Measurements from ENCODE around the gene EZR.
"Not testable (repeated sequence)": the region's sequence is repeated elsewhere in the genome, so short reads cannot be mapped to it uniquely, and the experiment has no call there.

The EZR gene

DNA sequence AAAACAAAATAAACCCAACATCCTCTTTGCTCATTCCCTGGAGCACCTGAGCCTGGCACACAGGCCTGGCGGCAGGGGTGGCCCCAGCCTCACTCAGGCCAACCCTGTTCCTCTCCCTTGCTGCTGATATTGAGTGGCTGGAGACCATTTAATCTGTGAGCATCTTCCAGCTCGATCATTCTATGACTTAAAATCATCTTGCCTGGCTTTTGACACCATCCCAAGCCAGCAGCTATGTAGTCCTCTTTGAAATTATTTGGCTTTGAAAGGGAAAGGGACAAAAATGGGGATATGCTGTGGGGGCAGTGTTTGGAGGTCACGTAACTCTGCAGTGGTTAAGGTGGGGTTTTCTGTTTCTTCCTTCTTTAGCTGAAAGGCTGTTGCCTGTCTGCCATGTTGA is 22.8 kb downstream of the EZR start:
- DNase-seq, result no peak

DNA sequence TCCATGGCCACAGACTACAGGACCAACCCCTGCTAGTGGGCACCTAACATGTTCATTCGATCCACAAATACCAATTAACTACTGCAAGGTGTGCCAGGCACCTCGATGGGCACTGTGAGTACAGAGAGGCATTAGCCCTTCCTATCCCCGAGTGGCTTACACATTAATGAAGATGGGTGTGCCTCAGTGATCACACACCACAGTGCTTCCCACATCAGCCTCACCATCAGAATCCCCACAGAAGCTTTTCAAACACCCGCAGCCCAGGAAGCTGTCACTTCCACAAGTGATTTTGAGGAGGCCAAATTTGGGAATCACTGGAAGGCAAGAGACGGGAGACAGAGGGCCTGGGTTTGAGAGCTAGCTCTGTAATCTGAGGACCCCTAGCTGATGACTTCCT is 23.7 kb downstream of the EZR start:
- DNase-seq, result no peak

DNA sequence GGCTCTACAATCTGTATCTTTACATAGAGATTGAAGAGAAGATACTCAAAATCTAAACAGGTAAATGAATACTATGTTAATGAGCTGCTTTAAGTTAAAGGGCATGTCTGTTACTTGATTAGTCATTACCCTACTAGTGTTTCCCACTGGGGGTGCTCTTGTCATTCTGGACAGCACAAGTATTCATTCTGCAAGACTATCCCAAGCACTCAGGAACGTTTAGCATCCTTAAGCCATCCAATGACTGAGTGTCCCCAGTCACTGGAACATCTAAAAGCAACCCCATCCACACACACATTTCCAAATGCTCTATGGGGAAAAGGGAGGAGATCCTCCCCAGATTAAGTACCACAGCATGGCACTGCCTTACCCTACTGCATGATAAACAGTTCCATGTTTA is 25.7 kb downstream of the EZR start:
- no peak for DNase-seq

DNA sequence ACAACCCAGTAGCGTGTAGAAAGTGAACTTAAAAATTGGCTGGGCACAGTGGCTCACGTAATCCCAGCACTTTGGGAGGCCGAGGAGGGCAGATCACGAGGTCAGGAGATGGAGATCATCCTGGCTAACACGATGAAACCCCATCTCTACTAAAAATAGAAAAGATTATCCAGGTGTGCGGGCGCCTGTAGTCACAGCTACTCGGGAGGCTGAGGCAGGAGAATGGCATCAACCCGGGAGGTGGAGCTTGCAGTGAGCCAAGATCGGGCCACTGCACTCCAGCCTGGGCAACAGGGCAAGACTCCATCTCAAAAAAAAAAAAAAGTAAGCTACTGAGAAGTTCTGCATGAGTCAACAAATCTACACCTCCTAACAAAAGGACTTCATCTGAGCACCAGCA is 26.7 kb downstream of the EZR start:
- not testable (repeated sequence) for DNase-seq

DNA sequence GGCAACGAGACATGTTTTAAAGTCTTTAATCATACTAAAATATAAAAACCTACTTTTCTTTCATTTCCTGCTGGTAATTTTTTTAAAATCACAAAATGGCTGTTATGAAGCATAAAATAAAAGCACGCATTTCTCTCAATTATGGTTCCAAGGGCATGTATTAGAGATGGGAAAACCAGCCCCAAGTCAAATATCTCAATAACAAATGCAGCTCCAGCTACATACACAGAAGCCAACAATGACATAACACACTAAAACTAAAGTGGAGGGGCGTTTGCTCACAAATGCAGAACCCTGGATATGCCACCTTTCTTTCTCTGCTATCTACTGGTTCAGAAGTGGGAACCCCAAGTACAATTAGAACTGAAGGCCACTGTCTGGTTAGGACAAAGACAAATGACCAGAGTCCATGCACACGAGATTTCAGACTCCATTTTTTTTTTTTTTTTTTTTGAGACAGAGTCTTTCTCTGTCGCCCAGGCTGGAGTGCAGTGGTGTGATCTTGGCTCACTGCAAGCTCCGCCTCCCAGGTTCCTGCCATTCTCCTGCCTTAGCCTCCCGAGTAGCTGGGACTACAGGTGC is 27.8 kb downstream of the EZR start:
- DNase-seq, result no peak

DNA sequence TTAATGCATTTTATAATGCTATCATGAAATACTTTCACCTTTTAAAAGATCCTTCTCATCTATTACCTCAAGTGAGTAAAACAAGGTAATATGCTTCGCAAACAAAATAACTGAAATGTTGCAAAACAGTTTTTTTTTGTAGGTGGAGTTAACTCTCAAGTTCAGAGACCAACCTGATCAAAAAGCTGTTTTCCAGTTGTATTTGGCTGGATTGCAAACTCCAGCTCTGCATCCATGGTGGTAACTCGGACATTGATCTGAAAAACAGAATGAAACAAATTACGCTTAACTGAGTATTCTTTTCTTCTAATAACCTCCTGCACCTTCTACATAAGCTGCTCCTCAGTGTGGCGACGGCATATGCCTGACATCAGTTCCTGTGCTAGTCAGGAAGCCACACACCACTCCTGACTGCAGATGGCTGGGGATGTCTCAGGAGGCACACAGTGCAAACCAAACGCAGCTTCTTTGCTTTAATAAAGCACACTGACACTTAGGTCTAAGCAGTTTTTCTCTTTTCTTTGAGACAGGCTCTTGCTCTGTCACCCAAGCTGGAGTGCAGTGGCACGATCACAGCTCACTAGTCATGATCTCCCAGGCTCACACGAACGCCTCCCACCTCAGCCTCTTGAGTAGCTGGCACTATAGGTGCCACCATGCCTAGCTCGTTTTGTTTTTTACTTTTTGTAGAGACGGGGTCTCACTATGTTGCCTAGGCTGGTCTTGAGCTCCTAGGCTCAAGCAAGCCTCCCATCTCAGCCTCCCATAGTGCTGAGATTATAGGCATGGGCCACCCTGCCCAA is 29.9 kb downstream of the EZR start:
- DNase-seq, result no peak

DNA sequence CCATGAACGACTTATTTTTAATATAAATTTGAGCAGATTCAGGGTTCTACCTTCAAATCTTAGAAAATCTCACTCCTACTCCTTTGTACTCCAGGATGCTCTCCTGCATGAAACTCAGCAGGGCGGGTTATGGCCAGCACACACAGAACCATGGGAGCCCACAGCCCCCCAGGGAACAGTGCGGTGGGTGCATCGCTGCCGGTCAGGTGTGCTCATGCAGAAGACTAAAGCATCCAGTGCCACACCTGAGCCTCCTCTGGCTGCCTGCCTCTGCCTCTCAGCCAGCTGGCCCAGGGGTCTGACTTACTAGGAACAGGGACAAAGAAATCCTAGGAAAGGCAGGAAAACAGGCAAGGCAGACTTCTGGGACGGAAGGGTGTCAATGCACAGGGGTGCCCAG is 31.8 kb downstream of the EZR start:
- DNase-seq, result no peak

DNA sequence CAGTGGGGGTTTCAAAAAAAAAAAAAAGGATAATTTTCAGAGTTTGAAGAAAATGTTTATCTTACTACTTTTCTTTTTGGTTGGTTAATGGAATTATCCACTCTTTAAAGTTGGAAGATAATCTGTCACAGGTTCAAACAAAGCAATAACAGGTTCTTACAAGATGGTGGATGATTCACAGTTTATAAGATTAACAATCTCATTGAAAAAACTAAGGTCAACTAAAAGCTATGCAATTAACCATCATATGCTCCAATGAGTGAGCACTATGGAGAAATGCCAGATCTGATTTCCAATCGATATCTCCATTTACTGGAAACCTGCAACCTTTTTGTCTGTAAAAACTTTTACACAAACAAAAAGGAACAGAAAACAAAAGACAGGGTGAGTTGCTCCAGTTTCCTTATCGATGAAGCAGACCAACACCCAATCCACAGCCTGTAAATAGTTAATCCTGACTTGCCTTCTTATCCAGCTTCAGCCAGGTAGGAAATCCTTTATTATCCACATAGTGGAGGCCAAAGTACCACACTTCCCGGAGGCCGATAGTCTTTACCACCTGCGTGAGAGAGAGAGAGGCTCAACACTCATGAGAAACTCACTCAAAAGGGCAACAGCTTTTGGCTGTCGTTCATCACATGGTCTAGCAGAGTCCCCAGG is 32.4 kb downstream of the EZR start:
- DNase-seq, result no peak

DNA sequence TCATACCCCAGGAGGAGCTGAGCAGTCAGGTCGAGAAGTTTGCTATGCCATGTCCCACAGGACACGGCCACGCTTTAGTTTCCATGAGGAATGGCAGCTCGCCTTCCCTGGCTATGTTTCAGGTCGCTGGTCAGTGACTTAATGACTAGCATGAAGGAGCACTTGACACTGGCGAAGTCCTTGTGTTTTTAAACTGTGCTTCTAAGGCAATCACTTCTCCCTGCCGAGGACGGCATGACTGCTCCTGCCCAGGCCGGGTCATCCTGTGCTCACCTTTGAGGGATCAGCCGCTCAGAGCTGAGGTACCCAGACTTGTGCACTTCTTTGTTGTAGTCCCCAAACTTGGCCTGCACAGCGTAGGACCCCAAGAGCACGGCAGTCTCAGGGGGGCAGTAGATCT is 34.1 kb downstream of the EZR start:
- DNase-seq, result no peak

DNA sequence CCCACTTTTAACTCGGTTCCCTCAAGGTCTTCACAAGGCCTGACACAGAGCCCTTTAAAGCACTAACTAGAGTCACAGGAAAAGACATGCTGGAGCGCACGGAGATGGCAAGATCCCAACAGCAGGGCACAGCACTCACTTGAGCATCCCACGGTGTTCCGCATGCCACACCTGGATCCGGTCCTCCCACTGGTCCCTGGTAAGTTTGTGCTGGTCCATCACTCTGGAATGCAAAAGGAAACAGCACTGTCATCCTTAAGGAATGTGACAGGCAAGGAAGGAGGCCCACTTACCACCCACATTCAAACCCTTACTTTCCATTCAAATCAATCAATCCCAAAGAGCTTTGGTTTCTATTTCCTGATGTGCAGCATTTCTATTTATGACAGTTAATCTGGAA is 34.7 kb downstream of the EZR start:
- DNase-seq, result no peak

DNA sequence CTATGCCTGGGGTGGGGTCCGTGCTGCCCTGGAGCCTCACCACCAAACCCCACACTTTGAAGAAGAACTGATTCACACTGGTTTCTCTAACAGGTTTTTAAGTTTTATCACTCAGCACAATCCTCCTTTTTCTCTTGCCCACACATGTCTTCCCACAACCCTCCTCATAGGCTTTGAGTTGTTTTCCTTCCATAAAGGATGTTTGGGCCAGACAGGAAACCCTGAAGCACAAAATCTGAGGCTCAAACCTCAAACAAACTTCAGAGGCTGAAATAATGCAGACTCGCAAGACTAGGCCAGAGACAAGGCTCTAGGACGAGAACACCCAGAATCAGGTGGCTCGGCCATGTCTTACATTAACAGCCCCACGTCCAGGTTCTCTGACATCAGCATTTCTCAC is 35.3 kb downstream of the EZR start:
- DNase-seq, result no peak

DNA sequence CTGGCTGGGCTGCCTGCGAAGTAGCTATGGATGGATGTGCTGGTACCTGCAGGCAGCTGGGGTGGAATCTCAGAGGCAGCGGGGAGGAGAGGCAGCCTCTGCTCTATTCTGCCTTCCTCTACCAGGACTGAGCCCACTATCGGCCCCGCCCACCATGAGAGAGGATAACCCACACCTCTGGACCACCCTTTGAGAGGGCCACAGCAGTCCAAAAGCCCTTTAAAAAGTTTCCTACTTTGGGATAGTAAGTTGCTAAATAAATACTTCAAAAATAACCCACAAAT is 36.1 kb downstream of the EZR start:
- no peak for DNase-seq

DNA sequence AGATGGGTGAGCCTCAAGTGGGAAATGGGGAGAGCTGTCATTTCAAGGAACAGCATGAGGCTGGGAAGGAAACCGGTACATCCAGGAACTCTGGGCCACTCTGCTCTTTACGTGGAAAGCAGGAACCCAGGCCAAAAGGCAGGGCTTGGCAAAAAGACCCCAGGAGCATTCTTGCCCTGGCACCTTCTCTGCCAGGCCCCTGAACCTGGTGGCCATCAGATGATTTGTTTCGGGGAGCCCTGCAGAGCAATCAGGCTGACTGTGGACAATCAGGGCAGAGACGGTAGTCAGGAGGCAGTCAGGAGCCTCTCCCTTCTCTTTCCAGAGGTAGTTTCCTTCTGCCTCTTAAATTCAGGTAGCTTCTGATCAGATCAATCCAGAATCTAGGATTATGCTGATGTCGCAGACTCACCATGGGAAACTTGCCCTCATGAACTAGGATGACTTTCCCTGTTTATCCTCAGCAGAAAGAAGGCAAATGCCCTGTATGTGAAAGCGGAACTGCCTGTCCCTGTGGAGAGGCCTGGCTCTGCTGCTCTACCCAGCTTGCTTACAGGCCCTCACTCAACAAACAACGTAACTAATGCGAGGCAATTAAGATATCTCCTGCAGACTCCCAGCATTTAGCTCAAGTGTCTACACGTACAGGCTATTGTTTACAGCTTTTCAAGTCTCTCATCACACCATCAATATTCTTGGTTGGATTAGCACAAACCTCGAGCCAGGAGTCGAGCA is 36.6 kb downstream of the EZR start:
- no peak for DNase-seq

DNA sequence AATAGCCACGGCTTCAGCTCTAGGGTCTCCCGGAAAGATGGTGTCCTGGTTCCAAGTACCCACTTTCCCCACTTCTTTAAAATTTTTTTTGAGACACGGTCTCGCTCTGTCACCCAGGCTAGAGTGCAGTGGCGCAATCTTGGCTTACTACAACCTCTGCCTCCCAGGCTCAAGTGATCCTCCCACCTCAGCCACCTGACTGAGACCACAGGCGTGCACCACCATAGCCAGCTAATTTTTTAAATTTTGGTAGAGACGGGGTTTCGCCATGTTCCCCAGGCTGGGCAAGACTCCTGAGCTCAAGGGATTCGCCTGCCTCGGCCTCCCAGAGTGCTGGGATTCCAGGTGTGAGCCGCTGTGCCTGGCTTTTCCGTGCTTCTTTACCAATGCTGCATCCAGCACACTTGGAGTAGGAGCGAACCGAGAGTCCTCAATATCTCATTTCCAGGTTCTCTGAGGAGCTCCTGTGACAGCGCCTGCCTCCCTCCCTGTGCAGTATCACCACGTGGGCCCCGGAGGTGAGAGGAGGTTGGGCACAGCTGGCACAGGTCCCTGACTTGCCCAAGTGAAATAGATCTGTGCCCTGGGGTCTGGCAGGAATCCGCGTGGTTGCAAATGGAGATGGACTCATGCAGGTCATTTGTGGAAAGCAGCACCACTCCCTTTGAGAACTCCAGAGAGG is 37.3 kb downstream of the EZR start:
- DNase-seq, result no peak

DNA sequence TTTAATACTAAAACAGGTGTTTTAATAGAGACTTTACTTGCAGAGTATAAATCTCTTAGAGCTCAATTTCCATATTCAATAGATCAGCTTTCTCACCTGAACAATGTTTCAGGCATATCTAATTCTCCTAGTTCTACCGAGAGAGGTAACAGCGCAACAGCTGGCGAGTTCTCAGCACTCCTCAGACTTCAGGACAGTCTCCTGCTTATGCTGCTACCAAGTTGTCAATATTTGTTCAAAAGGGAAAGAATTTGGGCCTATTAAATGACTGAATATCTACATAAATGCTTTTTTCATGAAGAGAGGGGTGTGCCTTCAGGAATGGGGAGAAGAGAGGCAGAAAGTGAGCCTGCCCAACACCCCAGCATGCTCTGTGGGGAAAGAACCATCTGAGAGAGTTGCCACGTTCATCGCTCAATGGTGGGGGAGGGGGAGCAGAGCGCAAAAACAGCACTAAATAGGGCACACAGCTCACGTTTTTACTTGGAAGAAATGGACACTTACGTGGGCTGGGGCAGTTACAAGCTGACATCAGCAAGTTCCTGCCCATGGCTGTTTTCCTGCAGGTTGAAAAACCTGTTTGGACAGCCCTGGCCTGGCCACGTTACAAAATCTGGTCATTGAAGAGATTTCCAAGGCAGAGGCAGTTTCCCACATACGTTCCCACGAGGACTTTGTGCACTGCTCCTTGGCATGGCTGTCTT is 38.0 kb downstream of the EZR start:
- DNase-seq, result no peak

DNA sequence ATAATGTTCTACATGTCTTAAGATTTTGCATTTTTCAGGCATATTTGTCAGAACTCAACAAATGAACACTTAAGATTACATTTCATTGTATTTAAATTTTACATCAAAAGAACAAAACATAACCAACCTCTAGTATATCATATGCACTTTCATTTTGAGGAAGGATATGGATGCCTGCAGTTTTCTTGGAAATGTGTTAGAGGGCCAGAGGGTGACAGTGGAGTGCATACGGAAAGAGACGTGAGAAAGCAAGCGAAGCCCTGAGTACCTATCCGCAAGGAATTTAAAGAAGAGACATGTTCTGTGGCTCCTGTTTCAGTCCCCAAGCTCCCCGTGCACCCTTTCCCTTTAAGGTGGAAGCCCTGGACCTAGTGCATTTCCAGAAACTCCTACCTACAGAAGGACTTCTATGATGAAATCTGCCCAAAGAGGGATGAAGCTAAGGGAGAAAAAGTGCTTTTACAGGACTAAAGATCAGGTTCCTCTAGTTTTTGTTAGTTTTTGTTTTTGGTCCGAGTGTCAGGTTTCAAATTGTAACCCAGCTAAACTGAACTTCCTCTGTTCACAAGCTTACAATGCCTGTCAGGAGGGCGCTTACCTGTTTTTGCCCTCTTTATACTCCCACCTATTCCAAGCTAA is 38.8 kb downstream of the EZR start:
- DNase-seq, result no peak

DNA sequence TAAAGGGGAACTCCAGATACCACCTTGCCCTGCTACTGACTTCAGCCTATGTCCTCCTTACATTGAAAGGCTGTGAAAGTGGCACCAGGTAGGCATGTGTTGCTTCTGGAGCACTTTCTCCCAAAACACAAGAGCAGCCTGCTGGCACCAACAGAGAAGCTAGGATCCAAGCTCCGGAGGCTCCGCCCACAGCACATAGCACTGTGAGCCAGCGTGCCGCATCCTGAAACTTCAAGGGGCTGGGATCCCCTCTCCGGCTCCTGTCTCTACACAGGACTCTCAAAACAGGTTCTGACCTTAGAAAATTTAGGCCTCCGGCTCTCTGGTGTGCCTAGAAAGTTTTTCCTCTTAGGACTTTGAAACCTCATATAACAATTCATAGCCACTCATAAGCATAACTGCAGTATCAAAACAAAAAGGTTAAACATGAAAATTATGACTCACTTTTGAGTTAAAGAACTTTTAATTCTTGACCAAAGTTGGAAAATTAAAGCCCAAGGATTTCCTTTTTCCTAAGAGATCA is 41.1 kb downstream of the EZR start:
- no peak for DNase-seq

DNA sequence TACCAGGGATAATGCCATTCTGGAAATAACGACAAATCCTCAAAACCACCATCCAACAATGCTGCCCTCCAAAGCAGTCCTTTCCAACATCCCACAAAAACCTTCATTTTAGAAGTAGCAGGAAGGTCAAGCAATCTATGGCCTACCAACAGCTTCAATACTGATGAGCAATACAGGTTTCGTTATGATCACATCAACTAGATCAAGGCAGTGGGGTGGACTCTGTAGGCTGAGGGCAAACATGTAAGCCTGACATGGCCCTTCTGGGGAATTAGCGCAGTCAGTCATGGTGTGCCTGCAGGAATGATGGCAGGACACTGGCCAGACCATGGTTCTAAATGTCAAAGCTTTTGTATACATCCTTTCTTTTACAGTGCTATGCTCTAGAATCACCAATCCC is 41.7 kb downstream of the EZR start:
- no peak for DNase-seq

DNA sequence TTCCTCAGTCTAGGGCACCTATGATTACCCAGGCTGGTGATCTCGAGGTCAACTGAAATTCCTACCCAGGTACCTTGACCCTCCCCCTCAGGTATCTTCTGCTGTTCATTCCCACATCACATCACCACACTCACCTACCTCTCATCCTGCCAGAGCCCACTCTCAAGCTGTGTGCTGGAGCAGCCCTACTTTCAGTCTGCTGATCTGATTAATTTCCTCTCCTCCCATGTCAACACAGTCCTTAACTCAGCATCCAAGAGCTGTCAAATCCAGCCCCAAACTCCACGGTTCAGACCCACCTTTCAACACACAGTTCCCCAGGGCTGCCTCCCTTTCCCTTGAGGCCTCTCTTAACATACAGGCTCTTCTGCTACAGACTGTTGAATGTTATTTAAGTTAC is 42.4 kb downstream of the EZR start:
- DNase-seq, result no peak

DNA sequence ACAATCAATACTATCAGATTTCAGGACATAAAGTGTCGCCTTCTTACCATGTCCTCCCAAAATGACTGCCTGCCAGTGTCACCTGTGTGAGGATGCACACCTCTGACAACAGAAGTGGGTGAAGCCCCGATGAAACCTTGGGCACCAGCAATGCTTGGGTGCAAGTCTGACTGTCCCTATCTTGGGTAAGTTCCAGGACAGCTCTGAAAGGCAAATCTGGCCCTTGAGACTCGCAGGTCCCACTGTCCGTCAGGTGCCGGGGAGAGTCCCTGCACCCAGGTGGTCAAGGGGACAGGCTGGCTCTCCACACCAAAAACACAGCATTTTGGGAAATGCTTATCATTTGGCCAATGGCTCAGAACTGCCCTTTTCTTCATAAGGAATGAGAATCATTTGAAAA is 43.3 kb downstream of the EZR start:
- no peak for DNase-seq

DNA sequence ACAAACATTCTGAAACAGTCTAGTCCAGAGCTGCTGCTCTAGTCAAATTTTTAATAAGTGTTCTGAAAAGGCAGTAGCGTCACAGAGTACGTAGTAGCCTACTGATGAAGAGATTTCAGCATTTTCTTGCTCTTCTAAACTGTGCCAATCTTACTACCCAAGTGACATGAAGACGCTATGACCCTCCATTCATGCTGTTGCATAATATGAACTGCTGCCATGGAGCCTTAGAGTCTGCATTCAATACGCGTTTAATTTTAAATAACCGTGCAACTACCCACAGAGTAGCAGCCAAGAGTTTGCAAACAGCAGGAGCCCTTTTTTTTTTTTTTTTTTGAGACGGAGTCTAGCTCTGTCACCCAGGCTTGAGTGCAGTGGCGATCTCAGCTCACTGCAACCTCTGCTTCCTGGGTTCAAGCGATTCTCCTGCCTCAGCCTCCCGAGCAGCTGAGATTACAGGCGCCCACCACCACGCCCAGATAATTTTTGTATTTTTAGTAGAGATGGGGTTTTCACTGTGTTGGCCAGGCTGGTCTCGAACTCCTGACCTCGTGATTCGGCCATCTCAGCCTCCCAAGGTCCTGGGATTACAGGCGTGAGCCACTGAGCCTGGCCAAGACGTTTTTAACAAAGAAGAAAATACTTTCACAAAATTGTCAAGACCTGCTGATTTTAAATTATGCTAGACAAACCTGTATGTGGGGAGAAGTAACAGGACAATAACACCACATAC is 44.3 kb downstream of the EZR start:
- no peak for DNase-seq
